Body of pancreas (tissue), 4 donors: ENCODE measurements around the gene HOXA1. TPM values are rescaled to one million over a fixed set of nuclear protein-coding genes. Genes with fewer than 3 reads are reported as not detected.
A peak's percentile ranks its signal among the peaks of the same experiment; 100 is the strongest.

Experiments used
- ATAC-seq: fragments of 150-250 bp; one replicate; pipeline ENCODE4 v1.9.1; 2016
- DNase-seq, 4 donors: peaks; one replicate each; pipeline ENCODE4 v3.0.0-alpha.2; 2019
- H3K27ac ChIP-seq, 4 donors: fragments of 200-600 bp; sonication (generic); 1 replicate in 3 of 4; 2 replicates in 1 of 4; pipeline versions ENCODE4 v1.5.1 to v1.6.1; 2016 to 2019; ENCODE audit warnings: mild to moderate bottlenecking in 1 of 4, mixed read lengths in 1 of 4, moderate library complexity in 1 of 4
- H3K27me3 ChIP-seq, 2 donors: fragments of 200-600 bp; sonication (generic); one replicate each; pipeline ENCODE4 v1.6.0; 2016; ENCODE audit warnings: mild to moderate bottlenecking in 1 of 2
- H3K36me3 ChIP-seq, 2 donors: fragments of 200-600 bp; sonication (generic); replicated peaks in 1 of 2; 2 replicates each; pipeline ENCODE4 v1.5.1; 2016; ENCODE audit warnings: low read depth in 2 of 2; ENCODE audit not compliant: insufficient read depth in 1 of 2
- H3K4me1 ChIP-seq: fragments of 200-600 bp; sonication (generic); one replicate; pipeline ENCODE4 v1.6.0; 2016
- H3K4me3 ChIP-seq, 2 donors: fragments of 200-600 bp; sonication (generic); 1 replicate in 1 of 2; 2 replicates in 1 of 2; pipeline ENCODE4 v1.5.1; 2016 to 2019
- H3K9me3 ChIP-seq, 3 donors: fragments of 200-600 bp; sonication (generic); 1 replicate in 2 of 3; 2 replicates in 1 of 3; pipeline ENCODE4 v1.5.1; 2016
- POLR2A ChIP-seq, 3 donors: fragments of 450-650 bp; IDR thresholded peaks; one replicate each; pipeline ENCODE4 v1.6.1; 2016; ENCODE audit warnings: antibody characterized with exemption in 3 of 3, mild to moderate bottlenecking in 2 of 3
- WGBS, 2 donors: methylation state at CpG; one replicate each; pipeline ENCODE4 v1.1.5; 2017; 5-methylcytosine and 5-hydroxymethylcytosine counted together
- intact Hi-C: fragments of 100-400 bp; cut with DNase I; formaldehyde crosslinking; loops from one replicate; pipeline ENCODE4 v1.15.1; 2023
- total RNA-seq, 2 donors: library from RNA; depleted of rRNA; stranded (reverse); fragments of >200 nt; gene quantifications; one replicate each; pipeline ENCODE4 v1.1.0, GENCODE V29; 2016
- TF ChIP-seq, protein P1 (sequence below), 7 experiments: fragments of 450-650 bp in 4 of 7; fragments of 200-600 bp in 3 of 7; sonication (generic) in 3 of 7; IDR thresholded peaks; one replicate each; pipeline ENCODE4 v1.5.1; 2016 to 2019; ENCODE audit warnings: antibody characterized with exemption in 7 of 7

HOXA1 gene
- total RNA-seq, 2 donors from 2014 or later: not detected

DNA sequence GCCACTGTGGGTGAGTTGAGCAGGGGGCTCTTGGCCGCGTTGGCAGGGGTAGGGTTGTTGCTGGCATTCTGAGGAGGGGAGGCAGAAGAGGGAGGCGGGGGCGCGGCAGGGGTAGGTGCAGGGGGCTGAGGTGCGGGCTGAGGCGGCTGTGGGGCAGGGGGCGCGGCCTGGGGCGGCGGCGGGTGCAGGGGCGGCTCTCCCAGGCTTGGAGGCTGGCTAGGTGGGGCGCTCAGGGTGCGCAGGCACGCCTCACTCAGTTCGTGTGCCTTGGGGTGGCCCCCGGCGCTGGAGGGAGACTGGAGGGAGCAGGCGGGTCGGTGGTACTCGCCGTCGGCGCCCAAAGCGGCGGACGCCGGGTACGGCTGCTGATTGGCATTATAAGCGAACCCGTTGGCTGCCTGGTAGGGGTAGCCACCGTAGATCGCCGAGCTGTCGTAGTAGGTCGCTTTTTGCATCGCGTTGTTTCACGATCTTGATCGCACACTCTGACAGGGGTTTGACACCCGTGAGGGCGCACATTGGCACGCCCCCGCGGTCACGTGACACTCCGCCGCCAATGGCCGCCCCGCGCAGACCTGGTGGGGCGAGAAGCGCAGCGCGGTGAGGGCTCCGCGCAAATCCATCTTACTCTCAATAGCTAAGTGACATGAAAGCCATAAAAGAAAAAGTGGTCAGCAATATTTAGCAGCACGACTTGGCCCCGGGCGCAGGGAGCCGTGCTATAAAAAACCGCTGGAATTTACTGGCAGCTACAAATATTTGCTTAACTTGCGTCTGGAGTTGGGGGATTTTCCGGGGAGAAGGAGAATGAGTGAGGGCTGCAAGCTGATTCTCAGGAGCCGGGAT lies 14.6 kb upstream of the HOXA1 start:
- H3K4me3 ChIP-seq: no peak overlapping the region
- no peaks in the 10 kb centered on the region for H3K36me3 ChIP-seq
- ATAC-seq (peak; percentile 37), DNase-seq (peak in 1 of 4 donors; percentile 25)
- intact Hi-C loops: no loop called here
- H3K27ac ChIP-seq: peak overlapping the region in 3 of 4 donors; percentile 21 to 34 (median 21)
- WGBS, 2 donors: 21 to 30% methylated on average over 35 to 56 of the region's 66 CpGs
- TF ChIP-seq, protein P1, sequence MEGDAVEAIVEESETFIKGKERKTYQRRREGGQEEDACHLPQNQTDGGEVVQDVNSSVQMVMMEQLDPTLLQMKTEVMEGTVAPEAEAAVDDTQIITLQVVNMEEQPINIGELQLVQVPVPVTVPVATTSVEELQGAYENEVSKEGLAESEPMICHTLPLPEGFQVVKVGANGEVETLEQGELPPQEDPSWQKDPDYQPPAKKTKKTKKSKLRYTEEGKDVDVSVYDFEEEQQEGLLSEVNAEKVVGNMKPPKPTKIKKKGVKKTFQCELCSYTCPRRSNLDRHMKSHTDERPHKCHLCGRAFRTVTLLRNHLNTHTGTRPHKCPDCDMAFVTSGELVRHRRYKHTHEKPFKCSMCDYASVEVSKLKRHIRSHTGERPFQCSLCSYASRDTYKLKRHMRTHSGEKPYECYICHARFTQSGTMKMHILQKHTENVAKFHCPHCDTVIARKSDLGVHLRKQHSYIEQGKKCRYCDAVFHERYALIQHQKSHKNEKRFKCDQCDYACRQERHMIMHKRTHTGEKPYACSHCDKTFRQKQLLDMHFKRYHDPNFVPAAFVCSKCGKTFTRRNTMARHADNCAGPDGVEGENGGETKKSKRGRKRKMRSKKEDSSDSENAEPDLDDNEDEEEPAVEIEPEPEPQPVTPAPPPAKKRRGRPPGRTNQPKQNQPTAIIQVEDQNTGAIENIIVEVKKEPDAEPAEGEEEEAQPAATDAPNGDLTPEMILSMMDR (IDR thresholded peaks at IDR 0.05): no peak
- no peak for TF ChIP-seq POLR2A (IDR thresholded peaks at IDR 0.05)
- peaks cover 1 to 34% of the 10 kb centered on the region in 2 donors for H3K27me3 ChIP-seq
- no peaks in the 10 kb centered on the region for H3K9me3 ChIP-seq
- H3K4me1 ChIP-seq: peaks cover 12% of the 10 kb centered on the region

DNA sequence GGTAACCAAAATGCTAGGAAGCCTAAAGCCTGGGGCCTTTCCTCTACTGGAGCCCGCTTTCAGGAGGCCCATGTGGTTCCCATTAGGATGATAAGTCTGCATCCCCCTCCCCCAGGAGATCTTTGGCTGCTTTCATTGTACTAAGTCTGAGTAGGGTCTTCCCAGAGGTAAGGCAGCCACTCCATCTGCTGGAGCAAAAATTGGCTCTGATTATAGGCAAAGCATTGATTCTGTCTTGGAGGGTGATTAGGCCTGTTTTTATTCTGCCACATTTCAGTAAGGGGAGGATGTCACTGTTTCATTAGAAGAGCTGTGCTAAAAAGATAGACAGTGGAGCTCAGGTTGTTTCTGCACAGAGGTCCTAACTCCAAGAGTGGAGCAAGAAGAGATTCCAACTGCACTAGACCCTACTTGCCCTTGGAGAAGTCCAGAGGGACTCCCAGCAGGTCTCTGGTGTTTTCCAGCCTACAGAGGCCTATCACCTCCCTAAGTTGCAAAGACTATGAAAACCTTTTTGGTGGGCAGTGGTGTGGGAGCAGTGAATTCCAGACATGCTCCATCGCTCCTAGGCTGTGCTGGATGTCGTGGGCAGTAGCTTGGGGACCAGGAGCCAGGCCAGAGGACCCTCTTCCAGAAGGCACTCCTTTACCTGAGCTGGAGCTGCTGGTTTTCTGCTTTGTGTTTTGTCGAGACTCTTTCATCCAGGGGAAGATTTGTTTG lies 13.8 kb upstream of the HOXA1 start:
- peak overlapping the region in 1 of 4 donors; percentile 67 for H3K27ac ChIP-seq
- ATAC-seq (no peak), DNase-seq (no peak)
- TF ChIP-seq POLR2A (IDR thresholded peaks at IDR 0.05): no peak
- TF ChIP-seq, protein P1 (IDR thresholded peaks at IDR 0.05): no peak
- intact Hi-C loops: no loop called here
- H3K4me1 ChIP-seq: peaks cover 8% of the 10 kb centered on the region
- peaks cover 0 to 34% of the 10 kb centered on the region in 2 donors for H3K27me3 ChIP-seq
- no peaks in the 10 kb centered on the region for H3K36me3 ChIP-seq
- H3K4me3 ChIP-seq: no peak overlapping the region
- 69 to 81% methylated on average over 4 of the region's 4 CpGs for WGBS, 2 donors
- H3K9me3 ChIP-seq: no peaks in the 10 kb centered on the region

DNA sequence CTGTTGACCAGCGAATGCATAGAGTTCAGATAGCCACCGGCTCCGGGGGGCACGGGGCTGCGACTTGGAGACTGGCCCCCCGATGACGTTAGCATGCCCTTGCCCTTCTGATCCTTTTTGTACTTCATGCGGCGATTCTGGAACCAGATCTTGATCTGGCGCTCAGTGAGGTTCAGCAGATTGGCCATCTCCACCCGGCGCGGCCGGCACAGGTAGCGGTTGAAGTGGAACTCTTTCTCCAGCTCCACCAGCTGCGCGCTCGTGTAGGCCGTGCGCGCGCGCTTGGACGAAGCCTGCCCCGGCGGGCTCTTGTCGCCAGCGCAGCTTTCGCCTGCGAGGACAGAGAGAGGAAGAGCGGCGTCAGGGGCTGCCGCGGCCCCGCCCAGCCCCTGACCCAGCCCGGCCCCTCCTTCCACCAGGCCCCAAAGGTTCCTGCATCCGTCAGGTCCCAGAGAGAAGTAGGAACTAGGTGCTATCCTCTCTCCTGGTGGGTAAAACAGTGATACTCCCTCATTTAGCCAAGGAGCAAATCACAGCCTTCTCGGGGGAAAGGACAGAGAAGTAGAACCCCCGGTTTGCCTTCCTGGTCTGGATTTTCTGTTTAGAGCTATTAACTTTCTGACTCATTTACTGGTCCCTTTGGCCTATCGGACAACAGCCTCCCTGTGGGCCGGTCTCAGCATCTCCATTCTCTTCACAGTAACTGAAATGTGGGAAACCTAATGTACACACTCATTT lies 12.8 kb upstream of the HOXA1 start:
- peaks cover 12% of the 10 kb centered on the region for H3K4me1 ChIP-seq

More for the DNA sequence above, 12.8 kb upstream of the HOXA1 start:
- intact Hi-C loops: no loop called here
- Histone ChIP-seq H3K27ac (peak overlapping the region; percentile 9 to 67 (median 57)), H3K27me3 (peaks cover 0 to 36% of the 10 kb centered on the region in 2 donors), H3K36me3 (no peaks in the 10 kb centered on the region), H3K4me3 (no peak overlapping the region), H3K9me3 (no peaks in the 10 kb centered on the region)
- 11 to 33% methylated on average over 24 to 41 of the region's 41 CpGs for WGBS, 2 donors
- TF ChIP-seq, protein P1 (IDR thresholded peaks at IDR 0.05): no peak
- peak in 2 of 3 donors; percentile 35 for TF ChIP-seq POLR2A (IDR thresholded peaks at IDR 0.05)
- peak; percentile 62 for ATAC-seq
- peak in 1 of 4 donors; percentile 27 for DNase-seq
